OCI-LY3 (cell line): ENCODE measurements around the gene YAF2.
A peak's percentile ranks its signal among the peaks of the same experiment; 100 is the strongest.

Experiments used
- H2AFZ ChIP-seq: fragments of 200-600, 300-600 bp; shearing (Covaris generic); 2 replicates; pipeline ENCODE4 v1.6.0; 2014; ENCODE audit warnings: antibody characterized with exemption, low read depth, low read length
- H3K27ac ChIP-seq: fragments of 200-600, 300-600 bp; sonication (generic); 2 replicates; pipeline ENCODE4 v1.5.1; 2014; ENCODE audit warnings: mild to moderate bottlenecking, low read length, moderate library complexity, mixed read lengths
- H3K27me3 ChIP-seq: fragments of 200-600, 300-600 bp; sonication (generic); 2 replicates; pipeline ENCODE4 v1.6.1; 2014; ENCODE audit warnings: low read depth, low read length, mixed read lengths
- H3K36me3 ChIP-seq: fragments of 200-600, 300-600 bp; sonication (generic); replicated peaks from 2 replicates; pipeline ENCODE3; 2014; ENCODE audit warnings: low read depth, low read length, mixed read lengths
- H3K4me1 ChIP-seq: fragments of 300-600, 200-600 bp; sonication (generic); 2 replicates; pipeline ENCODE4 v1.6.1; 2014; ENCODE audit warnings: low read length, mixed read lengths
- H3K4me2 ChIP-seq: fragments of 200-600, 300-600 bp; sonication (generic); 2 replicates; pipeline ENCODE4 v1.6.1; 2014; ENCODE audit warnings: low read length, mixed read lengths
- H3K4me3 ChIP-seq: fragments of 300-600, 200-600 bp; sonication (generic); 2 replicates; pipeline ENCODE4 v1.5.1; 2014; ENCODE audit warnings: antibody characterized with exemption, mild to moderate bottlenecking, low read length, moderate library complexity
- H3K79me2 ChIP-seq: fragments of 300-600, 200-600 bp; shearing (Covaris generic); 2 replicates; pipeline ENCODE4 v1.6.1; 2014; ENCODE audit warnings: mild to moderate bottlenecking, low read length, mixed read lengths
- H3K9ac ChIP-seq: fragments of 300-600, 200-600 bp; shearing (Covaris generic); 2 replicates; pipeline ENCODE4 v1.6.0; 2014; ENCODE audit warnings: mild to moderate bottlenecking, low read length, moderate library complexity
- H3K9me3 ChIP-seq: fragments of 200-600, 300-600 bp; shearing (Covaris generic); 2 replicates; pipeline ENCODE4 v1.6.1; 2014; ENCODE audit warnings: low read length, mixed read lengths; ENCODE audit not compliant: insufficient read depth
- H4K20me1 ChIP-seq: fragments of 200-600, 300-600 bp; sonication (generic); 2 replicates; pipeline ENCODE4 v1.6.1; 2016; ENCODE audit warnings: low read length, mixed read lengths; ENCODE audit not compliant: insufficient read depth
- EZH2phosphoT487 ChIP-seq: fragments of 200-600 bp; shearing (Covaris generic); IDR thresholded peaks from 2 replicates; pipeline ENCODE4 v1.6.1; 2018; ENCODE audit warnings: antibody characterized with exemption, mixed run types, low read depth
- TF ChIP-seq, protein P1 (sequence below): fragments of 200-600, 300-600 bp; sonication (generic); IDR thresholded peaks from 2 replicates; pipeline ENCODE4 v1.5.1; 2014; ENCODE audit warnings: antibody characterized with exemption, low read length, low read depth

The YAF2 gene

GRCh38 chr12:42237853-42238239, 202 bp downstream of the YAF2 start:
- Histone ChIP-seq H2AFZ (peak overlapping the region; percentile 63; the same call in 1 of the 2 replicates), H3K9ac (peak overlapping the region; percentile 92)

GRCh38 chr12:42237052-42237852, 796 bp downstream of the YAF2 start:
- Histone ChIP-seq H3K4me1 (peaks cover 18% of the 10 kb centered on the region), H3K9ac (peak overlapping the region; percentile 79), H4K20me1 (no peaks in the 10 kb centered on the region), H3K4me2 (peak overlapping the region; percentile 93), H3K27me3 (no peaks in the 10 kb centered on the region), H3K79me2 (peaks cover 70% of the 10 kb centered on the region), H3K4me3 (peak overlapping the region; percentile 89), H3K36me3 (peaks cover 14% of the 10 kb centered on the region), H2AFZ (peak overlapping the region; percentile 47), H3K27ac (peak overlapping the region; percentile 75; the same call in 1 of the 2 replicates), H3K9me3 (no peaks in the 10 kb centered on the region)
- no peak for TF ChIP-seq EZH2phosphoT487
- TF ChIP-seq, protein P1, sequence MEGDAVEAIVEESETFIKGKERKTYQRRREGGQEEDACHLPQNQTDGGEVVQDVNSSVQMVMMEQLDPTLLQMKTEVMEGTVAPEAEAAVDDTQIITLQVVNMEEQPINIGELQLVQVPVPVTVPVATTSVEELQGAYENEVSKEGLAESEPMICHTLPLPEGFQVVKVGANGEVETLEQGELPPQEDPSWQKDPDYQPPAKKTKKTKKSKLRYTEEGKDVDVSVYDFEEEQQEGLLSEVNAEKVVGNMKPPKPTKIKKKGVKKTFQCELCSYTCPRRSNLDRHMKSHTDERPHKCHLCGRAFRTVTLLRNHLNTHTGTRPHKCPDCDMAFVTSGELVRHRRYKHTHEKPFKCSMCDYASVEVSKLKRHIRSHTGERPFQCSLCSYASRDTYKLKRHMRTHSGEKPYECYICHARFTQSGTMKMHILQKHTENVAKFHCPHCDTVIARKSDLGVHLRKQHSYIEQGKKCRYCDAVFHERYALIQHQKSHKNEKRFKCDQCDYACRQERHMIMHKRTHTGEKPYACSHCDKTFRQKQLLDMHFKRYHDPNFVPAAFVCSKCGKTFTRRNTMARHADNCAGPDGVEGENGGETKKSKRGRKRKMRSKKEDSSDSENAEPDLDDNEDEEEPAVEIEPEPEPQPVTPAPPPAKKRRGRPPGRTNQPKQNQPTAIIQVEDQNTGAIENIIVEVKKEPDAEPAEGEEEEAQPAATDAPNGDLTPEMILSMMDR: peak; percentile 49

More at GRCh38 chr12:42237853-42238239, 202 bp downstream of the YAF2 start:
- Histone ChIP-seq H3K4me1 (peaks cover 18% of the 10 kb centered on the region), H3K4me2 (peak overlapping the region; percentile 30; the same call in 1 of the 2 replicates), H3K4me3 (peak overlapping the region; percentile 89), H3K79me2 (peaks cover 64% of the 10 kb centered on the region), H3K36me3 (peaks cover 10% of the 10 kb centered on the region), H4K20me1 (no peaks in the 10 kb centered on the region), H3K27me3 (no peaks in the 10 kb centered on the region), H3K9me3 (no peaks in the 10 kb centered on the region), H3K27ac (peak overlapping the region; percentile 75)
- no peak for TF ChIP-seq EZH2phosphoT487
- TF ChIP-seq, protein P1: no peak

DNA sequence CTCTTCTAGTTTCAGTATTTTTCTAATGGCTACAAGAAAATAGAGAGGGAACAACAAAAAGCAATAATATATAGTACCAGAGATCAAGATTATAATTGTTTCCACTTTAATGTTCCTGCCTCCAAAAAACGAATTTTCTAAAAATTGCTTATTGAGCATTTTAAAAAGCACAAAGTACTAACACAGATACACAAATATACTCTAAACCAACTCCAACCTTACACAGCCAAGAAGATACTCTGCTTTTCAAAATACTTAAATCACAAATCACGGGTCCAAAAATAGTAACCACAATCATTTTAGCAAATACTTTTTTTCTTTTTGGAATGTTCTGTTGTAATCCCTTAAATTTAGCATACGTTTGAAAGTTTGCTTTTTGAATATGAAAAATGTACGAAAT, 2.0 kb downstream of the YAF2 start:
- Histone ChIP-seq H3K79me2 (peaks cover 81% of the 10 kb centered on the region), H4K20me1 (no peaks in the 10 kb centered on the region), H3K4me1 (peaks cover 18% of the 10 kb centered on the region), H3K27me3 (no peaks in the 10 kb centered on the region), H2AFZ (no peak overlapping the region), H3K36me3 (peaks cover 22% of the 10 kb centered on the region), H3K4me2 (no peak overlapping the region), H3K27ac (no peak overlapping the region), H3K4me3 (no peak overlapping the region), H3K9me3 (no peaks in the 10 kb centered on the region), H3K9ac (no peak overlapping the region)
- TF ChIP-seq EZH2phosphoT487: no peak
- TF ChIP-seq, protein P1: no peak

DNA sequence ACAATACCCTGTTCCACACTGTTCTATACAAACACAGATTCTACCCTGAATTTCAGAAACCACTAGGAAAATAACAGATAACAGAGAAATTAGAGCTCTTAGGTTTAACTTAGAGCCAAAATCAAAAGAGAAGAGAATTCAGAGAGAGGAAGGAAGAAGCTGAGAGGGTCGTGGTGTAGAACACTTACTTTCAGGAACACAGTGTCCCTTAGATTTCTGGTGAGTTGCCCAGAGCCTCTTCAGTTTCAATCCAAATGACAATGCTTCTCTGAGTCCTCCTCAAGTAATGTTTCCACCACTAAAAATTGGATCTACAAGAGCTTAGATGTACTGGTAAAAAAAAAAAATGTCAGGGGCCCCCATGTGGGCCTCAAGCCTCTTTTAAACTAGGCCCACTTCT, 2.6 kb downstream of the YAF2 start:
- Histone ChIP-seq H4K20me1 (no peaks in the 10 kb centered on the region), H3K9me3 (no peaks in the 10 kb centered on the region), H3K79me2 (peaks cover 86% of the 10 kb centered on the region), H3K4me2 (no peak overlapping the region), H3K27ac (no peak overlapping the region), H3K4me1 (peaks cover 18% of the 10 kb centered on the region), H3K36me3 (peaks cover 26% of the 10 kb centered on the region), H2AFZ (no peak overlapping the region), H3K9ac (no peak overlapping the region), H3K4me3 (no peak overlapping the region), H3K27me3 (no peaks in the 10 kb centered on the region)
- TF ChIP-seq, protein P1: no peak
- no peak for TF ChIP-seq EZH2phosphoT487
